ENCODE data around the gene SVEP1.

Gene SVEP1

GRCh38 chr9:110566156-110566555 is 13.4 kb downstream of the SVEP1 start:
- TF ChIP-seq MYC (IDR thresholded peaks at IDR 0.05; ENCODE audit: low read depth, low read length) (no peak), POLR2A (IDR thresholded peaks at IDR 0.05; ENCODE audit: extremely low read depth, insufficient read length) (no peak), CTCF (IDR thresholded peaks at IDR 0.05; ENCODE audit: low read depth, low read length) (no peak), MAX (IDR thresholded peaks at IDR 0.05; ENCODE audit: low read depth, low read length) (no peak)
- DNase-seq (ENCODE audit: low read depth), result no peak
- H3K4me3 ChIP-seq (ENCODE audit: low read depth, low read length), result no peak overlapping the region

DNA sequence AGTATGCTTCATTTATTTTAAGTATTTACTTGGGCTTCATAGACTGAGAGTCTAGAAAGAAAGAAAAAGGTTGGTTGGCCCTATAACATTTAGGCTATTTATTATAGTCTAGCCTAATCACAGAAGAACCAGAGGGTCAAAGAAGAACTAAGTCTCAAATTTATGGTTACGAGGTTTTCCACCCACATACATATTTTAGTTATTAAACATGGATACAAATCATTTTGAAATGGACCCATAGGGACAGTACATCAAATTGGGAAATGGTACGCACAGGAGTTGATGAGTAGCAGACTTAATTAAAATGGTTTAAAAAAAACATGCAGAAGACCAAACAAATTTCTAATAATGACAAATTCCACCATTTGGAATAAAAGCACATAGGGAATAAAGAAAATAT is 17.7 kb downstream of the SVEP1 start:
- no peak for DNase-seq (ENCODE audit: low read depth)
- H3K4me3 ChIP-seq (ENCODE audit: low read depth, low read length), result no peak overlapping the region
- TF ChIP-seq MAX (IDR thresholded peaks at IDR 0.05; ENCODE audit: low read depth, low read length), result no peak
- TF ChIP-seq POLR2A (IDR thresholded peaks at IDR 0.05; ENCODE audit: extremely low read depth, insufficient read length), result no peak
- TF ChIP-seq MYC (IDR thresholded peaks at IDR 0.05; ENCODE audit: low read depth, low read length), result no peak
- no peak for TF ChIP-seq CTCF (IDR thresholded peaks at IDR 0.05; ENCODE audit: low read depth, low read length)

DNA sequence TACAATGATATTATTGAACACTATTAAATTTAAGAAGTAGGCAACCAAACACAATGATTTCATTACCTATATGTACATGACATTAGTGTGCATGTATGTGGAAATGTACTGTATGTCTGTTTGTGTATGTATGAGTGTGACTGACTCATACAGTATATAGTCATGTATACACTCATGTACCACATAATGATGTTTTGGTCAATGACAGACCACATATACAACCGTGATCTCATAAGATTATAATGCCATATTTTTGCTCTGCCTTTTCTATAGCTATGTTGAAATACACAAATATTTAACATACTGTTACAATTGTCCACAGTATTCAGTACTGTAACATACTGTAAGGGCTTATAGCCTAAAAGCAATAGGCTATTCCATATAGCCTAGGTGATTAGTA is 19.7 kb downstream of the SVEP1 start:
- DNase-seq (ENCODE audit: low read depth), result no peak

DNA sequence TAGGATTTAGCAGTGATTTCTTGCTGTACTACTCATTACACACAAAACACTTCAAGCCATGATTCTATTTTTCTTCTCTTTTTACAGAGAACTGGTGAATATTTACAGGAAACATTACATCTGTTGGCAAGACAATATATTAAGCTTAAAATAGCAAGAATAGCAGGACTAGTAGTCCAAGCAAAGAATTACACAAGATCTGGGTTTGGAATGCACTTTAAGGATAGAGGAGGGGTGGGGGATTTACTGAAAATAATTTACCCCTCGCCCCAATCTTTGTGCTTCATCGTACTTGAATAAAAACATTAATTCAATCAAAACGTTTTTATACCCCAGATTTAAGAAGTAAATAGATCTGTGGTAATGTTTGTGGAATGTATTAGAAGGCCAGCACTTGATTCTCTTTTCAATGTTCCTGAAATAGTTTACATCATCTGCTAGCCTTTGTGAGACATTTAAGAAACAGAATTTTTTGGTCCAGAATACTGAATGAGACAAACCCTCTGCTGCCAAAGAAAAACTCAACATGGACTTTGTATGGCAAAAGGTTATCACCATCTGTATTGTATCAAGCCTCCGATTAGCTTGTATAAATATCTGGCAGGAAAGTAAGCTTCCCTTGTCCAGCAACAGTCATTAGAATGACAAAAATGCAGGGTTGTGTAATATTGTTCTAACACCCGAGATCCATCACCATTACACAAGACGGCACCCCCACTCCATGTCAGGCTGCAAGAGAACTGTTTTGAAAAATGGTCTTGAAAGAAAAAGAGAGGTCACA is 23.8 kb downstream of the SVEP1 start:
- DNase-seq (ENCODE audit: low read depth), result no peak
- H3K4me3 ChIP-seq (ENCODE audit: low read depth, low read length), result no peak overlapping the region
- TF ChIP-seq MYC (IDR thresholded peaks at IDR 0.05; ENCODE audit: low read depth, low read length), result no peak
- no peak for TF ChIP-seq CTCF (IDR thresholded peaks at IDR 0.05; ENCODE audit: low read depth, low read length)
- no peak for TF ChIP-seq MAX (IDR thresholded peaks at IDR 0.05; ENCODE audit: low read depth, low read length)
- no peak for TF ChIP-seq POLR2A (IDR thresholded peaks at IDR 0.05; ENCODE audit: extremely low read depth, insufficient read length)

More for the DNA sequence above, 19.7 kb downstream of the SVEP1 start:
- no peak overlapping the region for H3K4me3 ChIP-seq (ENCODE audit: low read depth, low read length)
- no peak for TF ChIP-seq POLR2A (IDR thresholded peaks at IDR 0.05; ENCODE audit: extremely low read depth, insufficient read length)
- no peak for TF ChIP-seq MYC (IDR thresholded peaks at IDR 0.05; ENCODE audit: low read depth, low read length)
- TF ChIP-seq MAX (IDR thresholded peaks at IDR 0.05; ENCODE audit: low read depth, low read length), result no peak
- TF ChIP-seq CTCF (IDR thresholded peaks at IDR 0.05; ENCODE audit: low read depth, low read length), result no peak

GRCh38 chr9:110546411-110546871 is 33.1 kb downstream of the SVEP1 start:
- TF ChIP-seq CTCF (IDR thresholded peaks at IDR 0.05; ENCODE audit: low read depth, low read length) (no peak), MAX (IDR thresholded peaks at IDR 0.05; ENCODE audit: low read depth, low read length) (no peak), POLR2A (IDR thresholded peaks at IDR 0.05; ENCODE audit: extremely low read depth, insufficient read length) (no peak), MYC (IDR thresholded peaks at IDR 0.05; ENCODE audit: low read depth, low read length) (no peak)
- no peak for DNase-seq (ENCODE audit: low read depth)

More at GRCh38 chr9:110546411-110546871, 33.1 kb downstream of the SVEP1 start:
- no peak overlapping the region for H3K4me3 ChIP-seq (ENCODE audit: low read depth, low read length)
